ENCODE results near the gene TRAM2. TPM values are rescaled to one million over a fixed set of nuclear protein-coding genes. Genes with fewer than 3 reads are reported as not detected.

The TRAM2 gene
- total and polyA plus RNA-seq, 2 of the 13 experiments (the other 11 are each of a cell fraction or from before 2014, with no cell fraction given) = 49.1 to 72.5 TPM

- TF ChIP-seq SIN3A (IDR thresholded peaks at IDR 0.05; ENCODE audit: borderline replicate concordance, low read depth, low read length) = 0 out of 2 replicates have a peak, but pooled peaks have one; percentile 59
- 0 out of 2 replicates have a peak, but pooled peaks have one; percentile 4 for TF ChIP-seq ZNF335 (CRISPR knock-in tag; IDR thresholded peaks at IDR 0.05)
- no peak for TF ChIP-seq EZH2 (conservative IDR thresholded peaks at IDR 0.05; ENCODE audit: low read depth, low read length)
- no peak for TF ChIP-seq IRF1 (CRISPR knock-in tag; IDR thresholded peaks at IDR 0.05; ENCODE audit: low read depth)
- TF ChIP-seq, protein P1, sequence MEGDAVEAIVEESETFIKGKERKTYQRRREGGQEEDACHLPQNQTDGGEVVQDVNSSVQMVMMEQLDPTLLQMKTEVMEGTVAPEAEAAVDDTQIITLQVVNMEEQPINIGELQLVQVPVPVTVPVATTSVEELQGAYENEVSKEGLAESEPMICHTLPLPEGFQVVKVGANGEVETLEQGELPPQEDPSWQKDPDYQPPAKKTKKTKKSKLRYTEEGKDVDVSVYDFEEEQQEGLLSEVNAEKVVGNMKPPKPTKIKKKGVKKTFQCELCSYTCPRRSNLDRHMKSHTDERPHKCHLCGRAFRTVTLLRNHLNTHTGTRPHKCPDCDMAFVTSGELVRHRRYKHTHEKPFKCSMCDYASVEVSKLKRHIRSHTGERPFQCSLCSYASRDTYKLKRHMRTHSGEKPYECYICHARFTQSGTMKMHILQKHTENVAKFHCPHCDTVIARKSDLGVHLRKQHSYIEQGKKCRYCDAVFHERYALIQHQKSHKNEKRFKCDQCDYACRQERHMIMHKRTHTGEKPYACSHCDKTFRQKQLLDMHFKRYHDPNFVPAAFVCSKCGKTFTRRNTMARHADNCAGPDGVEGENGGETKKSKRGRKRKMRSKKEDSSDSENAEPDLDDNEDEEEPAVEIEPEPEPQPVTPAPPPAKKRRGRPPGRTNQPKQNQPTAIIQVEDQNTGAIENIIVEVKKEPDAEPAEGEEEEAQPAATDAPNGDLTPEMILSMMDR (CRISPR knock-in tag; IDR thresholded peaks at IDR 0.05) = peak; percentile 22; the same call in 1 of the 2 replicates
- TF ChIP-seq, protein P2, sequence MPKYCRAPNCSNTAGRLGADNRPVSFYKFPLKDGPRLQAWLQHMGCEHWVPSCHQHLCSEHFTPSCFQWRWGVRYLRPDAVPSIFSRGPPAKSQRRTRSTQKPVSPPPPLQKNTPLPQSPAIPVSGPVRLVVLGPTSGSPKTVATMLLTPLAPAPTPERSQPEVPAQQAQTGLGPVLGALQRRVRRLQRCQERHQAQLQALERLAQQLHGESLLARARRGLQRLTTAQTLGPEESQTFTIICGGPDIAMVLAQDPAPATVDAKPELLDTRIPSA (CRISPR knock-in tag; IDR thresholded peaks at IDR 0.05; ENCODE audit: borderline replicate concordance) = no peak
- TF ChIP-seq ZNF567 (CRISPR knock-in tag; IDR thresholded peaks at IDR 0.05; ENCODE audit: borderline replicate concordance) = no peak
- TF ChIP-seq ZNF44 (CRISPR knock-in tag; IDR thresholded peaks at IDR 0.05) = 0 out of 2 replicates have a peak, but pooled peaks have one; percentile 26
- peak; percentile 34; the same call in 1 of the 2 replicates for TF ChIP-seq ARID4A (CRISPR knock-in tag; IDR thresholded peaks at IDR 0.05; ENCODE audit: borderline replicate concordance)
- TF ChIP-seq ZNF557 (CRISPR knock-in tag; IDR thresholded peaks at IDR 0.05) = no peak
- peak; percentile 15; the same call in 1 of the 2 replicates for TF ChIP-seq MAX (IDR thresholded peaks at IDR 0.05)
- 0 out of 2 replicates have a peak, but pooled peaks have one; percentile 10 for TF ChIP-seq SALL1 (CRISPR knock-in tag; IDR thresholded peaks at IDR 0.05)
- TF ChIP-seq ZNF770 (CRISPR knock-in tag; IDR thresholded peaks at IDR 0.05) = 0 out of 2 replicates have a peak, but pooled peaks have one; percentile 22
- TF ChIP-seq ZNF775 (CRISPR knock-in tag; IDR thresholded peaks at IDR 0.05; ENCODE audit: borderline replicate concordance) = no peak
- 0 out of 2 replicates have a peak, but pooled peaks have one; percentile 51 for TF ChIP-seq ZNF776 (CRISPR knock-in tag; IDR thresholded peaks at IDR 0.05)
- TF ChIP-seq NFE2L2 (IDR thresholded peaks at IDR 0.05; ENCODE audit: low read length) = 0 out of 2 replicates have a peak, but pooled peaks have one; percentile 1
- TF ChIP-seq FOXC1 (CRISPR knock-in tag; IDR thresholded peaks at IDR 0.05; ENCODE audit: borderline replicate concordance) = no peak
- 0 out of 2 replicates have a peak, but pooled peaks have one; percentile 34 for TF ChIP-seq ZNF709 (CRISPR knock-in tag; IDR thresholded peaks at IDR 0.05)
Measured at GRCh38 chr6:52574709-52575501, 2.0 kb downstream of the TRAM2 start (continued).

Measured in HepG2 (cell line).